ENCODE data around the gene GCHFR.

The GCHFR gene

DNA sequence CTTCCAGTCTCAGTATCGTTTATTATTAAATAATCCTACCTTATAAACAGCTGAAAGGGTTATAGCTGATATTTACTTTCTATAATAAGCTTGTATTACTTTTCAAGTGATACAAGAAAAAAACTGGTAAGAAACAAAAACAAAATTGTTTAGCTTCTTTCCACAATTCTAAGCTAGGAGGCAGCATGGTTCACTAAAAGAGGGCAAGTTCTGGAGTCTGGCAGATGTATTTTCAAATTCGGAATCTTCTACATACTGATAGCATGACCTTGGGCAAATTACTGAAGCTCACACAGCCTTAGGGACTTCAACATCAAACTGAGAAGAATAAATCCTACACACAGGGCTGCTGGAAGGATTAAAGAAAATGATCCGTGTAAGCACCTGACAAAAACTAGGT, 21.3 kb downstream of the GCHFR start:
- DNase-seq = no peak

DNA sequence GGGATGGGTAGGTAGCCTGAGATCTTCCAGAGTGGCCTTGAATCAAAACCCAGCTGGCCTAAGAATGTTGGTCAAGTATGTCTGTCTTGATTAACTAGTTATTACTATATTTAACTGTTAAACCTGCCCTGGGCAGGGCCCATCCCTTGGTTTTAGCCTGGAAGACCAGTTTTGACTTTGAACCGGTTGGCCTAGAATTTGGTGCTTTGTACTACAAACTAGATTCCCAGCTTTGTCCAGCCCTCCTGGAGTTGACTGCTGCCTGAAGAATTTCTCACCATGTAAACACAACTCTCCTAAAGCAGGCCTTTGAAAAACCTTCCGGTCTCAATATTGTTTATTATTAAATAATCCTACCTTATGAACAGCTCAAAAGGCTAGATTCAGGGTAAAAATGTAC, 21.9 kb downstream of the GCHFR start:
- no peak for DNase-seq

DNA sequence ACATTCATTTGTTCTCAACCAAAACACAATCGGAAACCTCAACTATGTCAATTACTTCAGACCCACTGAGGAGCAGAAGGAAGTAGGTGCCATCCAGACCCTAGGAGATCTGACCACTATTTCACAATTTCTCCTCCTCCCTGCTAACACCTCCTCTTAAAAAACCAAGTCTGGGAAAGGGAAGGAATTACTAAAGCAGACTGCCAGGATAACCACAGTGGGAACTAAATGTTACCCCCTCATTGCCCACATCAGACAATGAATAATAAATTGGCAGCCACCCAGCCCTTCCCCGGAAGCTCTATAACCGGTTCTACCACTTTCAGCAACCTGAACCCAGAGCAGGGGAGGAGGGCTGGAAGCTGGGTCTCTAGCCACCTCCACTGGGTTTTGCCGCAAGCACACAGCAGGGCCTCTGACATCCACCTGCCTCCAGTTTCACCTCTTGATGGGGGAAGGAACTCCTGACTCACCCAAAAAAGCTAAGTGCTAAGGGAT, 23.5 kb downstream of the GCHFR start:
- no peak for DNase-seq

DNA sequence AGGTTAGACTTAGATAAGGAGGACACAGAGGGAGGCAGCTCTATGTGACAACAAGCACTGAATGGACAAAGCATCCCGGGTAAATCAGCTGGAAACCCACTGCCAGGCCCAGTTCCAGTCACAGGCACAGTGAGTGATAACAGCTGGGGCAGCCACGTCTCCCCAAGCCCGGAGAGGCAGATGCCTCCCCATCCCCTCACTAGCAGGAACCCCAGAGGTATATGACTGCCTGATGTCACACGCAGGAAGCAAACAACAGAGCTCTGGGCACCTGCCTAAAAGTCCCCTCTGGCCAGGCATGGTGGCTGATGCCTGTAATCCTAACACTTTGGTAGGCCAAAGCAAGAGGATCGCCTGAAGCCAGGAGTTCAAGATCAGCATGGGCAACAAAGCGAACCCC, 24.1 kb downstream of the GCHFR start:
- DNase-seq = no peak

- DNase-seq = no peak
Measured at GRCh38 chr15:40789119-40789518, 25.3 kb downstream of the GCHFR start.

DNA sequence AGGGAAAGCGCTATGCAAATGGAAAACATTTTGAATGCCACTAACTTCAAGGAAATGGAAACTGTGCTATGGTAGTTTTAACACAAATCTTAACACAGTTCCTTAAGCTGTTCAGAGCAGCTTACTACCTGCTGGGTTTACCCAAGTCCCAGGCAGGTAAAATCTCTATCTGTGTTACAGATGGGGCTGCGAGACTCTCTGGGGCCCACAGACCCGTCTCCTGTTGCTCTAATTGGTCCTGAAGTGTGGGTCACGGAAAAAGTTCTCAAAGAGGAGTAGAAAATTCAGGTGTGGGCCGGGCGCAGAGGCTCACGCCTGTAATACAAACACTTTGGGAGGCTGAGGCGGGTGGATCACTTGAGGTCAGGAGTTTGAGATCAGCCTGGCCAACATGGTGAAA, 26.1 kb downstream of the GCHFR start:
- no peak for DNase-seq

- no peak for DNase-seq
Measured at GRCh38 chr15:40790718-40791117, 26.9 kb downstream of the GCHFR start.

- no peak for DNase-seq
Measured at GRCh38 chr15:40792394-40792793, 28.5 kb downstream of the GCHFR start.

DNA sequence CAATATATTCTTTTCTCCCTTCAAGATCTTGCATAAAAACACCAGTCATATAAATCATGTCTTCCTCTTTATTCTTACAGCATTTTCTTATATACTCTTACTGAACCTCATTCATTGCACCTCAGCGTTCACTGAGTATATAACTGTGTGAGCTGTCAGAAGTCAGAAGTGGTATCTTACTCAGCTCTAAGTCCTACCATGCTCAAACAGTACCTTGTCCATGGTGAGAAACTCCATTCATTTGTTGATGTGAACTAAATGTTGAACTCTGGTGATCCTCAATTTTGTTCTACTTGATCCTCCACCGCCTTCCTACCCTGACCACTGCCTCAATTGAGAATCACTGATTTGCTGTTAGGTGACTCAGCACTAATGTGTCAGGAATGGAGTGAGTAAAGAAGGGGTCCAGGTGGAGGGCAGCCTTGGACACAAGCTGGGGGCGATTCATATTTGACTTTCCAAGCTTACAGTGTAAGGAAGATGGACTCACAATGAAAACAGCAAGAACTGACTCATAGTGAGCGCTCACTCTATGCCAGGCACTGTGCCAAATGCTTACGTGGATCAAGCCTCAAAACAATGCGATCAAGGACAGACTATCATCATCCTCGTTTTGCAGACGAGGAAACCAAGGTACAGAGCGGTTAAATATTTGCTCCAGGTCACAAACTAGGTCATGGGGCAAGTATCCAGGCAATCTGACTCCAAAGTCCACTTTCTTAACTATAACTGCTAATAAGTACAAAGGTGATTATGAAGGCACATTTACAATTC, 29.5 kb downstream of the GCHFR start:
- DNase-seq = no peak

DNA sequence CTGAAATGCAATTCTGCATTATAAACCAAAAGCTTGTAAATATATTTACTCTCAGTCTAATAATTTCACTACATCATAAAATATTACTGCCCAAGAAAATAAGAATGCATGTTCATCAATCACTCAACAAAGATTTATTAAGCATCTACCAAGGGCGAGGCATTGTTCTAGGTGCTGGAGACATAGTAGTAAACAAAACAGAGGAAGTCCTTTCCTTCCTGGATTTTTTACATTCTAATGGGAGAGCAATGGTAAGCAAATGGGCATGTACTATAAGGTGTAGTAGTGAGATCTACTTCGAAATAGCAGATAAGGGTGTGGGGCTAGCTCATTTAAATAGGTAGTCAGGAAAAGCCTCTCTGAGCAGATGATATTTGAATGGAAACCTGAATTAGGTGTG, 32.2 kb downstream of the GCHFR start:
- DNase-seq = no peak

DNA sequence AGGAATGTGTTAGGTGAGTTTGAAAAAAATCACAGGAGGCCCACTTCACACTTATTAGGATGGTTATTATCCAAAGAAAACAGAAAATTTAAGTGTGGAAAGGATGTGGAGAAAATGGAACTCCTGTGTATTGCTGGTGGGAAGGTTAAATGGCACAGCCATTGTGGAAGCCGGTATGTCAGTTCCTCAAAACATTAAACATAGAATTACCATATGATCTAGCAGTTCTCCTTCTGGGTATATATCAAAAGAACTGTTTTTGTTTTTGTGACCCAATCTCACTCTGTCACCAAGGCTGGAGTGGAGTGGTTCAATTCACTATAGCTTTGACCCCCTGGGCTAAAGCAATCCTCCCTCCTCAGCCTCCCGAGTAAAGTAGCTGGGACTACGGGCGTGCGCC, 32.6 kb downstream of the GCHFR start:
- no peak for DNase-seq

GRCh38 chr15:40799523-40799922, 35.7 kb downstream of the GCHFR start:
- no peak for DNase-seq

DNA sequence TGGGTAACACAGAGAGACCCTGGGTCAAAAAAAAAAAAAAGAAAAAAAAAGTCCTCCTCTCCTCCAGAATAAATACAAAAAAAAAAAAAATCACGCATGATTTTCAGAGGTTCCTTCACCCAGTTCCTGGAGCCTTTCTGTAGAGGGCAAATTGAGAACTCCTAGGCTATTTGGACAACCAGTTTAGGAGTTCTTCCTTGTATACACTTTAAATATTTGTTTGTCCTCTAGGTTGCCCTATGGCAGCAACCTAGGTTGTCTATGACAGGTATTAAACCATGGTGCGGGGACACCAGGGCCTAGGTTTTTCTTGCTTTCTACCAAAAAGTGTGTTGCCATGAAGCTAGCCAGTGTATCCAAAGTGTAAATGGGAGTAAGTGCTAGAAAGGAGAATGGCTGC, 39.2 kb downstream of the GCHFR start:
- DNase-seq = no peak

- DNase-seq = no peak
Measured at GRCh38 chr15:40803688-40804087, 39.8 kb downstream of the GCHFR start.

DNA sequence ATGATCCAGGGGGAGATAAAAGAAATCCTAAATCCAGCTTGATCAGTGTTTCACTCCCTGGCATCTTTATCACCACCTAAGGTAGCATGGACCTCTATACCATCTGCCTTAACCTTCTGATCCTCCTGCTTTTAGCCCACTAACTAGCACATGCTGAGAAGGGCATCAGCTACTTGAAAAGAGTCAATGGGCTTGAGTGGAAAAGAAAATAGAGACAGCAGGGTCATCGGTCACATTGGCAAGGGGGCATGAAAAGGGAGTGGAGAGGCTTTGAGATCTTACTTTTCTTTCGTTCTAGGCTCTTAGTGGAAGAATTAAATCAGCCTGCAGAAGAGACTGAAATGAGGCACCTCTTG, 42.8 kb downstream of the GCHFR start:
- DNase-seq = no peak

- DNase-seq = peak; percentile 99
Measured at GRCh38 chr15:40807028-40807887, 43.4 kb downstream of the GCHFR start, which contains the start of the genes DNAJC17 and ZFYVE19. DNAJC17 (minus strand) TSS chr15:40807473; CDS start chr15:40807446, 27 bp downstream. ZFYVE19 (plus strand) TSS chr15:40807089; CDS start chr15:40807590, 501 bp downstream.

- no peak for DNase-seq
Measured at GRCh38 chr15:40807888-40808461, 44.1 kb downstream of the GCHFR start.

DNA sequence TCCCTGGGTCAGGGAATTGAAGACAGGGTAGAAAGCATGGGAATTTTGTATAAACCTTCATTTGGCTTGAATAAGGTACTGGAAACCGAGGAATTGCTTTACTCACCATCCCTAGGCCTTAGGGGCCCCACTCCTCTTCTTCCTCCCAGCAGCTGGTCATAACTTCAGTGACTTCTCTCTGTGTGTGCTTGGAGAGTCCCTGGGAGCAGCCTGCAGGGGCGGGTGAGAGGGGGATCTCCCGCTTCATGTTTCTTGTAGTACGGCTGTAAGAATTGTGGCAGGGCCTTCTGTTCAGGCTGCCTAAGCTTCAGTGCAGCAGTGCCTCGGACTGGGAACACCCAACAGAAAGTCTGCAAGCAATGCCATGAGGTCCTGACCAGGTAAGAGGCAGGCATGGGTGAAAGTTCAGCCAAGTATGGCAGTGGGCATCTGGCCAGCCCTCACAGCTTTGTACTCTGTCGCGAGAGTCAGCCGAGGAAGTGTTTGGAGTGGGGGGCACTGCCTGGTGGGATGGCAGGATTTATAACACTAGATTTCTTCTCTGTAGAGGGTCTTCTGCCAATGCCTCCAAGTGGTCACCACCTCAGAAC, 45.1 kb downstream of the GCHFR start:
- DNase-seq = no peak

- no peak for DNase-seq
Measured at GRCh38 chr15:40812721-40813425, 49.0 kb downstream of the GCHFR start.

DNA sequence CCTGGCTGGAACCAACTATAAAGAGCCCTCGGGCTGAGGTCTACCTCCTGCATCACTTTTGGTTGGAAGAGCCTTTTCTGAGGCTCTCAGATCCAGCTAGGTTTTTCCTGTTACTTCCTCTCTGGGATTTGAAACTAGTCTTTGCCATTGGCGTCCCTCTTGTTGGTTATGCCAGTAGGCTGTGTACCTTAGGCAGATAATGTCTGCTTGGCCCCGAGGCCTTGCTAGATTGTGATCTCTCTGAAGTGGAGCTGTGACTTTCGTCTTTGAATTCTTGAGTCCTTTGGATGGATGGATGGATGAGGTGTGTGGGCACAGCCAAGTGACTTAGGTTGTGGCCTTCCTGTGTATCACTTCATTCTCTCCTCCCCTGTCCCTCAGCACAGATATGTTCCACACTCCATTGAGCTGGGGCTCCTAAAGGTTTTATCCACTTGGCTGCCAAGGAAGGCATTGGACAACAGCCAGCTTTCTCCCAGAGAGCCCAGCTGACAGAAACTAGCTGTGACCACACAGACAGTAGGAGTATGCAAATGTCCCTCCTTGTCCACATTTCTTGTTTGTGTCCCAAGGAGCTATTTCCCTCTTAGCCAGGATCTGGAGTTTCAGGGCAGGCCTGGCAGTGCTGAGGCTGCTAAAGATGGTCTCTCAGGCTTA, 51.3 kb downstream of the GCHFR start:
- DNase-seq = no peak

Data from NCI-H2171 (cell line).